ENCODE results near the gene DEFB126. TPM values are rescaled to one million over a fixed set of nuclear protein-coding genes. Genes with fewer than 3 reads are reported as not detected.

The DEFB126 gene, protein sequence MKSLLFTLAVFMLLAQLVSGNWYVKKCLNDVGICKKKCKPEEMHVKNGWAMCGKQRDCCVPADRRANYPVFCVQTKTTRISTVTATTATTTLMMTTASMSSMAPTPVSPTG
- total RNA-seq: not detected in 2 replicates

DNA sequence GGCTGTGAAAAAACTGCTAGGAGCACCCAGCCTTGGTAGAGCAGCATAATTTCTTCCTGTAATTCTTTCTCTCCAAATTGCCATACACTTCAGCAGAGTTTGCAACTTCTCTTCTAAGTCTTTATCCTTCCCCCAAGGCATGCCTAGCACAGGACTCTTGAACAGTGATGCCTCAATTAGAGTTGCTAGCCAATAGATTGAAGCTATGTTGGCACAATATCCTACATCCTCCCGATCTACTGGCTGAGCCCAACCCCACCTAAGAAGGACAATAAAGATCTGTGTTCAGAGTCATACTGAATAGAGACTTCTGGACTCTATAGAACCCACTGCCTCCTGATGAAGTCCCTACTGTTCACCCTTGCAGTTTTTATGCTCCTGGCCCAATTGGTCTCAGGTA is at the start of gene DEFB126:
TSS of gene DEFB126 (plus strand) at position 301 of the 400 bp plus-strand sequence. CDS start at position 340, 39 bp downstream.

DNA sequence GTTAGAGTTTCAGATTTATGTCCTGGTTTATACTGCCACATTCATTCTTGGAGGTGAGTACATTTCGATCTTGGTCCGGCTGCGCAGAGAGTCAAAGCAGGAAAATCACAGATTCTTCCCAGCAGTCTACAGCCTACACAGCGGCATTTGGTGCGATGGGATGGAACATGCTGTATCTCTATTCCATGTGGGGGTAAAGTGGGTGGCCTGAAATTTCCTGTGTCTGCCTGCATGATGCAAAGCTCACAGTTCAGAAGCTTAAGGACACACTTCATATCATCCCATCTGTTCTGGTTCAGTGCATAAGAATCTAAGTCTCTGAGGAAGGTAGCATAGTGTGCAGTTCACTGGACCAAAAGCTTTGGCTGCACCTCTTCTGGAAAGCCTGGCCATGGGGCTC is 14.8 kb downstream of the DEFB126 start, which contains the start of gene DEFB127:
TSS of gene DEFB127 (plus strand) at position 301 of the 400 bp plus-strand sequence. CDS start at position 392, 91 bp downstream.

DNA sequence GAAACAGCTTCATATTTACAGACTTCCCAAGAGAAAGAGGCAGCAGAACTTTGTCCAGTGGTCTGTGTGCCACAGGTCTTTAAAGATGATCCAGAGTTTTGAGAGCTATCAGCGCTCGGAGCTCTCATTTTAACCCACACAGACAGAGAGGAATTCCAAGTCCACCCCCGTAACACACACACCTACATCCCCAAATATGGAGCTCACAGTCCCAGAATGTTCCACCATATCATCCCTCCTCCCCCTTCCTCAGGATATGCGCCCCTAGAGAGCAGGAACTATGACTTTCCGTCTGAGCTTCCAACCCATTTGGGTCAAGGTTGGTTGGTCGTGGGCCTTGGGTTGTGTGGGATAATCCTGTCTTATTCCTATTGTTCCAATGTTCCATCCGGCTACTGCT is 47.2 kb downstream of the DEFB126 start, which contains the start of gene DEFB128:
TSS of gene DEFB128 (minus strand) at position 101 of the 400 bp plus-strand sequence. CDS start at position 13, 88 bp downstream.

Other genes starting within 250 kb of the DEFB126 start
- not detected in 2 replicates for gene DEFB125, start 54.9 kb upstream of the DEFB126 start, total RNA-seq
- not detected in 2 replicates for gene DEFB127, start 14.9 kb downstream of the DEFB126 start, total RNA-seq
- not detected in 2 replicates for gene DEFB128, start 47.1 kb downstream of the DEFB126 start, total RNA-seq
- gene DEFB129, start 84.7 kb downstream of the DEFB126 start, total RNA-seq: not detected in 2 replicates
- gene DEFB132, start 115.1 kb downstream of the DEFB126 start, total RNA-seq: not detected in 2 replicates
- gene C20orf96, start 148.2 kb downstream of the DEFB126 start, total RNA-seq: 1.8 and 2.8 TPM in 2 replicates
- 16.2 and 20.0 TPM in 2 replicates for gene ZCCHC3, start 155.0 kb downstream of the DEFB126 start, total RNA-seq
- 16.0 and 16.1 TPM in 2 replicates for gene SOX12, start 183.0 kb downstream of the DEFB126 start, total RNA-seq
- 95.0 and 104 TPM in 2 replicates for gene NRSN2, start 204.5 kb downstream of the DEFB126 start, total RNA-seq
- 106 and 115 TPM in 2 replicates for gene TRIB3, start 238.2 kb downstream of the DEFB126 start, total RNA-seq